Measurements from ENCODE around the gene ZMIZ1.

The ZMIZ1 gene

GRCh38 chr10:79119306-79119705, 50.5 kb downstream of the ZMIZ1 start:
- DNase-seq (ENCODE audit: low read depth): no peak

GRCh38 chr10:79123547-79123963, 54.8 kb downstream of the ZMIZ1 start:
- no peak for DNase-seq (ENCODE audit: low read depth)

- no peak for DNase-seq (ENCODE audit: low read depth)
Observed at GRCh38 chr10:79124066-79124465, 55.3 kb downstream of the ZMIZ1 start.

GRCh38 chr10:79125092-79125491, 56.3 kb downstream of the ZMIZ1 start:
- DNase-seq (ENCODE audit: low read depth): no peak

- no peak for DNase-seq (ENCODE audit: low read depth)
Observed at GRCh38 chr10:79126351-79127080, 57.8 kb downstream of the ZMIZ1 start.

GRCh38 chr10:79127151-79127961, 58.6 kb downstream of the ZMIZ1 start:
- DNase-seq (ENCODE audit: low read depth): no peak

GRCh38 chr10:79128241-79128922, 59.6 kb downstream of the ZMIZ1 start:
- no peak for DNase-seq (ENCODE audit: low read depth)

GRCh38 chr10:79128923-79129305, 60.1 kb downstream of the ZMIZ1 start:
- DNase-seq (ENCODE audit: low read depth): no peak

GRCh38 chr10:79129361-79129997, 60.7 kb downstream of the ZMIZ1 start:
- DNase-seq (ENCODE audit: low read depth): no peak

GRCh38 chr10:79130255-79130654, 61.5 kb downstream of the ZMIZ1 start:
- no peak for DNase-seq (ENCODE audit: low read depth)

- no peak for DNase-seq (ENCODE audit: low read depth)
Observed at GRCh38 chr10:79130846-79131245, 62.1 kb downstream of the ZMIZ1 start.

- no peak for DNase-seq (ENCODE audit: low read depth)
Observed at GRCh38 chr10:79131836-79132631, 63.3 kb downstream of the ZMIZ1 start.

GRCh38 chr10:79132681-79133381, 64.1 kb downstream of the ZMIZ1 start:
- DNase-seq (ENCODE audit: low read depth): no peak

GRCh38 chr10:79133416-79133815, 64.7 kb downstream of the ZMIZ1 start:
- no peak for DNase-seq (ENCODE audit: low read depth)

GRCh38 chr10:79135790-79136189, 67.0 kb downstream of the ZMIZ1 start:
- no peak for DNase-seq (ENCODE audit: low read depth)

GRCh38 chr10:79136236-79137005, 67.7 kb downstream of the ZMIZ1 start:
- no peak for DNase-seq (ENCODE audit: low read depth)

- no peak for DNase-seq (ENCODE audit: low read depth)
Observed at GRCh38 chr10:79137300-79137756, 68.6 kb downstream of the ZMIZ1 start.

GRCh38 chr10:79137826-79138225, 69.1 kb downstream of the ZMIZ1 start:
- no peak for DNase-seq (ENCODE audit: low read depth)

- no peak for DNase-seq (ENCODE audit: low read depth)
Observed at GRCh38 chr10:79138449-79139123, 69.8 kb downstream of the ZMIZ1 start.
